ENCODE results near the gene ZNF784.

ZNF784 gene

DNA sequence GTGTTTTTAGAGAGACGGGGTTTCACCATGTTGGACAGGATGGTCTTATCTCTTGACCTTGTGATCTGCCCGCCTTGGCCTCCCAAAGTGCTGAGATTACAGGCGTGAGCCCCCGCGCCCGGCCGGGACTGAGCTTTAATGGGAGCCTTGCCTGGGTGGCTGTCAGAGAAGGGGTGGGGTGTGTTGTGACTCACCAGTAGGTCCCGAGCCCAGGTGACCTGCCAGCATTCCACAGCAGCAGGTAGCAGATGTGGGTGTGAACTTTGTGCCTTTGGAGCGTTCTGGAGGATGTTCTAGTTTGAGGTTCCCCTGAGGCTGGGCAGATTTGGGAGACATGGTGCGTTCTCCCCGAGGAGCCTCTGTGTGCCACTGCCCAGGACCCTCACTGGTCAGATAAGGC, 43.6 kb upstream of the ZNF784 start:
- no peak overlapping the region for H3K27ac ChIP-seq
- H3K36me3 ChIP-seq (ENCODE audit: control insufficient read depth, insufficient read depth, low read length) = no peaks in the 10 kb centered on the region

GRCh38 chr19:55667511-55667910, 43.1 kb upstream of the ZNF784 start:
- TF ChIP-seq, protein P1, sequence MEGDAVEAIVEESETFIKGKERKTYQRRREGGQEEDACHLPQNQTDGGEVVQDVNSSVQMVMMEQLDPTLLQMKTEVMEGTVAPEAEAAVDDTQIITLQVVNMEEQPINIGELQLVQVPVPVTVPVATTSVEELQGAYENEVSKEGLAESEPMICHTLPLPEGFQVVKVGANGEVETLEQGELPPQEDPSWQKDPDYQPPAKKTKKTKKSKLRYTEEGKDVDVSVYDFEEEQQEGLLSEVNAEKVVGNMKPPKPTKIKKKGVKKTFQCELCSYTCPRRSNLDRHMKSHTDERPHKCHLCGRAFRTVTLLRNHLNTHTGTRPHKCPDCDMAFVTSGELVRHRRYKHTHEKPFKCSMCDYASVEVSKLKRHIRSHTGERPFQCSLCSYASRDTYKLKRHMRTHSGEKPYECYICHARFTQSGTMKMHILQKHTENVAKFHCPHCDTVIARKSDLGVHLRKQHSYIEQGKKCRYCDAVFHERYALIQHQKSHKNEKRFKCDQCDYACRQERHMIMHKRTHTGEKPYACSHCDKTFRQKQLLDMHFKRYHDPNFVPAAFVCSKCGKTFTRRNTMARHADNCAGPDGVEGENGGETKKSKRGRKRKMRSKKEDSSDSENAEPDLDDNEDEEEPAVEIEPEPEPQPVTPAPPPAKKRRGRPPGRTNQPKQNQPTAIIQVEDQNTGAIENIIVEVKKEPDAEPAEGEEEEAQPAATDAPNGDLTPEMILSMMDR (IDR thresholded peaks at IDR 0.05) = no peak
- Histone ChIP-seq H3K9ac (no peak overlapping the region), H3K4me2 (ENCODE audit: low read length) (no peak overlapping the region), H3K9me3 (ENCODE audit: control insufficient read depth, low read length) (no peaks in the 10 kb centered on the region), H3K4me1 (peaks cover 5% of the 10 kb centered on the region), H3K79me2 (peaks cover 70% of the 10 kb centered on the region), H2AFZ (no peak overlapping the region), H3K36me3 (ENCODE audit: control insufficient read depth, insufficient read depth, low read length) (no peaks in the 10 kb centered on the region), H3K27ac (no peak overlapping the region), H3K4me3 (ENCODE audit: low read depth, low read length) (no peak overlapping the region), H3K27me3 (ENCODE audit: control insufficient read depth, insufficient read depth, low read length) (no peaks in the 10 kb centered on the region)

More for the DNA sequence above, 43.6 kb upstream of the ZNF784 start:
- Histone ChIP-seq H3K9me3 (ENCODE audit: control insufficient read depth, low read length) (no peaks in the 10 kb centered on the region), H2AFZ (no peak overlapping the region), H3K4me3 (ENCODE audit: low read depth, low read length) (no peak overlapping the region), H3K4me2 (ENCODE audit: low read length) (no peak overlapping the region), H3K4me1 (peaks cover 5% of the 10 kb centered on the region), H3K27me3 (ENCODE audit: control insufficient read depth, insufficient read depth, low read length) (no peaks in the 10 kb centered on the region), H3K9ac (no peak overlapping the region), H3K79me2 (peaks cover 65% of the 10 kb centered on the region)
- TF ChIP-seq, protein P1 (IDR thresholded peaks at IDR 0.05) = no peak

GRCh38 chr19:55667006-55667381, 42.6 kb upstream of the ZNF784 start:
- Histone ChIP-seq H3K4me1 (peaks cover 5% of the 10 kb centered on the region), H3K9ac (no peak overlapping the region), H3K36me3 (ENCODE audit: control insufficient read depth, insufficient read depth, low read length) (no peaks in the 10 kb centered on the region), H3K27ac (no peak overlapping the region), H3K4me2 (ENCODE audit: low read length) (no peak overlapping the region), H3K27me3 (ENCODE audit: control insufficient read depth, insufficient read depth, low read length) (no peaks in the 10 kb centered on the region), H3K9me3 (ENCODE audit: control insufficient read depth, low read length) (no peaks in the 10 kb centered on the region), H2AFZ (no peak overlapping the region), H3K4me3 (ENCODE audit: low read depth, low read length) (no peak overlapping the region), H3K79me2 (peaks cover 75% of the 10 kb centered on the region)
- TF ChIP-seq, protein P1 (IDR thresholded peaks at IDR 0.05) = no peak

DNA sequence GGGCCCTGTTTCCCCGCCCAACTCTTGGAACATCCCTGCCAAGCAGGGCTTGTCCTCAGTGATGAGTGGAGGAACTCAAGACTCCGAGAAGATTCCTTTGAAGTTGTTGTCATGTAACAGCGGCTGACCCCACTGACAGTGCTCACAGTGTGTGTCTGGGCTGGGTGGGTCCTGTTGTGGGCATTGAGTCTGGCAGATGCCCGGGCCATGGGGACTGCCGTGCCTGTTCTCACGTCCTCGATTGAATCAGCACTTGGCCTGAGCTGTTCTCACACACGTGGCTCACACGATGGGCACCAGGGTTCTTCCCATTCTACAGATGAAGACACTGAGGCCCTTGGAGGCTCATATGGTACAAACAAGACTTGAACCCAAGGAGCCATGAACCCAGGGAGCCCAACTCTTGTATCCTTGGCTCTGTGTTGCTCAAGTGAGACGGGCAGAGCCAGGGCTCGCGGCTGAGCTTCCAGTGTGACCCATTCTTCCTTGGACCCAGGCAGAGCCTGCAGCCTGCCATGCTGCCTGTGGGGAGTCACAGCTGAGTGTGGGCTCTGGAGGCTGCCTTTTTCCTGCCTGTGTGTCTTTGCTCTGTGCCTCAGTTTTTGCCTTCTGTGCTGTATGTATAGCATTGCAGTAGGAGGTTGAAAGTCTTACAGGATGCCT, 42.1 kb upstream of the ZNF784 start:
- H3K9ac ChIP-seq = no peak overlapping the region
- H3K36me3 ChIP-seq (ENCODE audit: control insufficient read depth, insufficient read depth, low read length) = no peaks in the 10 kb centered on the region
- H3K4me3 ChIP-seq (ENCODE audit: low read depth, low read length) = no peak overlapping the region
- no peak overlapping the region for H2AFZ ChIP-seq
- peaks cover 5% of the 10 kb centered on the region for H3K4me1 ChIP-seq
- no peaks in the 10 kb centered on the region for H3K27me3 ChIP-seq (ENCODE audit: control insufficient read depth, insufficient read depth, low read length)
- H3K79me2 ChIP-seq = peaks cover 80% of the 10 kb centered on the region
- H3K9me3 ChIP-seq (ENCODE audit: control insufficient read depth, low read length) = no peaks in the 10 kb centered on the region
- no peak overlapping the region for H3K4me2 ChIP-seq (ENCODE audit: low read length)
- no peak overlapping the region for H3K27ac ChIP-seq
- TF ChIP-seq, protein P1 (IDR thresholded peaks at IDR 0.05) = no peak

All from parathyroid adenoma (tissue), 2 donors.